ENCODE measurements around the gene STXBP2.

STXBP2 gene

GRCh38 chr19:7636691-7637373, at the start of gene STXBP2:
STXBP2 (plus strand) TSS chr19:7637110; CDS start chr19:7637150, 40 bp downstream.
- peak; percentile 95 for DNase-seq

- no peak for DNase-seq
These were observed 47.1 kb upstream of the STXBP2 start for GRCh38 chr19:7589822-7590221.

GRCh38 chr19:7590256-7590655, 46.7 kb upstream of the STXBP2 start:
- no peak for DNase-seq

DNA sequence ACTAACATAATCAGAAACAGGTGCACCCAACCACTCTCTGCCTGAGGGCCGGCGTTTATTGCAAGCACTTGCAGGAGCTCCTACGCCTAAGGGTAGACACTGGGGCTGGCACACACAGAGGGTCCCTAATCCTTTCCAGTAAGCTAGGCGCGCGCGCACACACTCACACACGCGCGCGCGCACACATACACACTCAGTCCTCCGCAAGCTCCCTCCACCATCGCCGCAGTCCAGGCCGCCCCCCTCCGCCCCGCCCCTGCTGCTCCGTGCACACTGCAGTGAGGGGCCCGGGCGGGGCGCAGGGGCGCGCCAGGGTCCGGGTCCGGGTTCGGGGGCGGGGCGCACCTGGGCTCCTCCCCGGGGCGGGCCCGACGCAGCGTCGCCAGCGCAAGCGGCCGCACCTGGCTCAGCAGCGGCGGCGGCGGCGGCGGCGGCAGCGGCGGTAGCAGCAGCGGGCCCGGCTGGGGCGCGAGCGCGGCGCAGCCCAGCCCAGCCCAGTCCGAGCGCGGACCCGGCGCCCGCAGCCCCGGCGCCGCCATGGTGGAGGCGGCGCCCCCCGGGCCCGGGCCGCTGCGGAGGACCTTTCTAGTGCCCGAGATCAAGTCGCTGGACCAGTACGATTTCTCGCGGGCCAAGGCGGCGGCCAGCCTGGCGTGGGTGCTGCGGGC, 41.3 kb upstream of the STXBP2 start, which contains the start of gene CAMSAP3:
CAMSAP3 (plus strand) TSS at position 398 of the 668 bp plus-strand sequence; CDS start at position 538, 140 bp downstream.
- DNase-seq, result peak; percentile 45

- DNase-seq, result no peak
These were observed 40.5 kb upstream of the STXBP2 start for GRCh38 chr19:7596211-7596937.

- no peak for DNase-seq
These were observed 39.2 kb upstream of the STXBP2 start for GRCh38 chr19:7597689-7598088.

DNA sequence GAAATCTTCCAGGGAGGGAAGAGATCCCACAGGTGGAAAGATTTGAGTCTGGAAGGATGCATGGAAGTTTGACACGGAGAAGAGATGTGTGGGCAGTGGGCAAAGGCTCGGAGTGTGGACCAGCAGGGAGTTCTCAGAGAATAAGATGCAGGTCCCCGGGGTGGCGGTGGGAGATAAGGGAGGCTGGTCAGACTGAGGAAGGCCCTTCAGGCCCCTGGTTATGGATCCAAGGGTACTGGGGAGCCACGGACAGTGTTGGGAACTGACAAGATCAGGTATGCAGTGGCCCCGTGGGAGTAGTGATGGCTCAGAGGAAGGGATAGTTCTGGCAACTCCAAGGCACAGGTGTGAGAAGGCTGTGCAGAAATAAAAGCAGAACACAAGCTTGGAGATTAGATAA, 38.7 kb upstream of the STXBP2 start:
- DNase-seq, result no peak

DNA sequence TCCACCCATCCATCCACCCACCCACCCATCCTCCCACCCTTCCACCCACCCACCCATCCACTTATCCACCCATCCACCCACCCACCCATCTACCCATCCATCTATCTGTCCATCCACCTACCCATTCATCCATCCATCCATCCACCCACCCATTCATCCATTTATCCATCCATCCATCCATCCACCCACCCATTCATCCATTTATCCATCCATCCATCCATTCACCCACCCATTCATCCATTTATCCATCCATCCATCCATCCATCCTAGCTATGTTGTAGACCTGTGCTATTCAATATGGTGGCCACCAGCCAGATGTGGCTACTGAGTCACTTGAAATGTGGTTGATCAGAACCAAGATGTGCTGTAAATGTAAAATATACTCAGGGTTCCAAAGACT, 36.2 kb upstream of the STXBP2 start:
- no peak for DNase-seq

- no peak for DNase-seq
These were observed 34.5 kb upstream of the STXBP2 start for GRCh38 chr19:7602240-7602934.

- no peak for DNase-seq
These were observed 33.9 kb upstream of the STXBP2 start for GRCh38 chr19:7602935-7603497.

GRCh38 chr19:7603919-7604318, 33.0 kb upstream of the STXBP2 start:
- DNase-seq, result no peak

GRCh38 chr19:7605490-7606222, 31.3 kb upstream of the STXBP2 start:
- DNase-seq, result peak; percentile 29

GRCh38 chr19:7606289-7606688, 30.6 kb upstream of the STXBP2 start:
- DNase-seq, result no peak

GRCh38 chr19:7607212-7607873, 29.6 kb upstream of the STXBP2 start:
- DNase-seq, result no peak

DNA sequence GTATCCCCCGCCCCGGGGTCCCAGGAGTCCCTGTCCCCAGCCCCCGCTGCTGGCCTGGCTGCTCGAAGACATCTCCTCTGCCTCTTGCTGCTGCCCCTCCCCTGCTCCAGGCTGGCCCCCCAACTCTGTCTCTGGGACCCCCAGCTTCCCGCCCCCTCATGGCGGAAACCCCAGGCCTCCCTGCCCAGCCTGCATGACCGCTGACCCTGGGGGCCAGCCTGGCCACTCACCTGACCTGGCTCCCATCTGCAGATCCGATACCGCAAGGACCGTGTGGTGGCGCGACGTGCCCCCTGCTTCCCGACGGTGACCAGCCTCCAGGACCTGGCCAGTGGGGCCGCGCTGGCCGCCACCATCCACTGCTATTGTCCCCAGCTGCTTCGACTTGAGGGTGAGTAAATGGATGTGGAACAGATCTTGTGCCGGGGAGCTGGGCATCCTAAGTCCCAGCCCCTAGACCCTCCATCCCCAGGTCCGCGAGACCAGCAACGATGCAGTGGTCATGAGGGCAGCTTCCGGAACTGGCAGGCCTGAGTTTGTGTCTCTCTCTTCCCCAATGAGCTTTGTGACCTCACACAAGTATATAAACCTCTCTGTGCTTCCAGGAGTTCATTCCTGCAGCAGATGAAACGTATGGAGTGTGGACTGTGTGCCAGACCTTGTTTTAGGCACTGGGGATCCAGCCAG, 28.9 kb upstream of the STXBP2 start:
- no peak for DNase-seq

DNA sequence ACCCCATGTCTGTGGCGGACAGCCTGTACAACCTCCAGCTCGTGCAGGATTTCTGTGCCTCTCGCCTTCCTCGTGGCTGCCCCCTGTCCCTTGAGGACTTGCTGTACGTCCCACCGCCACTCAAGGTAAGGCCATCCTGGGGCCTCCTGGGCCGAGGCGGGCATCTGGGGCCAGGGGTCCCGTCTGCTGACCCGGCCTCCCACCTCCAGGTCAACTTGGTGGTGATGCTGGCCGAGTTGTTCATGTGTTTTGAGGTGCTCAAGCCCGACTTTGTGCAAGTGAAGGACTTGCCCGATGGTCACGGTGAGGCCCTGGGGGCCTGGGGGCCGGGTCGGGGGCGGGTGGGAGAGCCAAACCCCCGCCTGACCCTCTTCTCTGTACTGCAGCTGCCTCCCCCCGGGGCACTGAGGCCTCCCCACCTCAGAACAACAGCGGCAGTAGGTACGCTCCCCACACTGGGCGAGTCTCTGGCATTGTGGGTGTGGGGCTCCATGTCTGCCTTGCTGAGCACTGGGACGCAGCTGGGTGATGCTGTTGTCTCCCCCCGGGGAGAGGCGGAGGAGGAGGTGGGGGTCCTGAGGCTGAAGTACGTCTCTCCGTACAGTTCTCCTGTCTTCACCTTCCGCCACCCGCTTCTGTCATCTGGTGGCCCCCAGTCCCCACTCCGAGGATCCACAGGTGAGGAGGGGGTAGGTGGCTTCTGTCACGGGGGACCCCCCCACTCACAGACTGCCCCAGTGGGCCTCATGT, 26.2 kb upstream of the STXBP2 start:
- no peak for DNase-seq

GRCh38 chr19:7611541-7612279, 25.2 kb upstream of the STXBP2 start:
- no peak for DNase-seq

- DNase-seq, result no peak
These were observed 24.3 kb upstream of the STXBP2 start for GRCh38 chr19:7612282-7613274.

All from CD4-positive, alpha-beta T cell treated with Interleukin-21 for 1 hour (primary cell).